Measurements from ENCODE around the gene DBT. TPM values are rescaled to one million over a fixed set of nuclear protein-coding genes. Genes with fewer than 3 reads are reported as not detected.

The DBT gene
- total RNA-seq, 1 experiment from 2014 or later = 14.0 TPM

GRCh38 chr1:100252901-100253300 lies 3.3 kb upstream of the DBT start (continued):
- TF ChIP-seq ATF3 (IDR thresholded peaks at IDR 0.05) = no peak

- ATAC-seq = no peak
- Histone ChIP-seq H3K4me2 (ENCODE audit: low read length) (peak overlapping the region; percentile 78), H3K4me3 (replicated peaks in 1 of 2; ENCODE audit: low read depth in 1 of 2, low read length in 2 of 2) (0 out of 4 replicates have a peak overlapping the region, but pooled peaks of 1 of the 2 experiments have one; percentile 92), H3K4me1 (ENCODE audit: control insufficient read depth in 1 of 2, insufficient read depth in 2 of 2, low read length in 2 of 2) (peaks cover 6 to 17% of the 10 kb centered on the region in 2 experiments; a peak in 3 of 4 replicates), H3K36me3 (ENCODE audit: control insufficient read depth in 1 of 2, insufficient read depth in 2 of 2, low read length in 2 of 2) (no peaks in the 10 kb centered on the region), H3K27ac (ENCODE audit: low read depth, low read length) (no peak overlapping the region), H2AFZ (ENCODE audit: low read depth, low read length, poor library complexity, severe bottlenecking) (peak overlapping the region; percentile 82), H3K9me3 (ENCODE audit: control insufficient read depth in 1 of 2, insufficient read depth in 1 of 2, low read depth in 1 of 2, low read length in 2 of 2) (no peaks in the 10 kb centered on the region), H3K9ac (ENCODE audit: low read length) (no peak overlapping the region), H3K27me3 (ENCODE audit: insufficient read depth, low read length) (no peaks in the 10 kb centered on the region), H3K9me2 (ENCODE audit: insufficient read depth) (no peaks in the 10 kb centered on the region), H3K79me2 (ENCODE audit: insufficient read depth, low read length) (peaks cover 19% of the 10 kb centered on the region), H4K20me1 (ENCODE audit: insufficient read depth) (no peaks in the 10 kb centered on the region)
- TF ChIP-seq MAX (IDR thresholded peaks at IDR 0.05) (no peak), SRF (IDR thresholded peaks at IDR 0.05; ENCODE audit: low read depth) (no peak), POLR2A (IDR thresholded peaks at IDR 0.05; ENCODE audit: borderline replicate concordance, extremely low read depth, insufficient read depth, insufficient read length) (no peak), CTCF (IDR thresholded peaks at IDR 0.05 in 2 of 3, conservative IDR thresholded peaks at IDR 0.05 in 1 of 3; ENCODE audit: borderline replicate concordance in 1 of 3, insufficient read depth in 1 of 3, low read depth in 2 of 3, low read length in 2 of 3) (no peak), ELF1 (IDR thresholded peaks at IDR 0.05; ENCODE audit: borderline replicate concordance, low read depth) (no peak), EZH2phosphoT487 (IDR thresholded peaks at IDR 0.05; ENCODE audit: borderline replicate concordance) (no peak), SIN3A (IDR thresholded peaks at IDR 0.05; ENCODE audit: low read depth) (no peak), RAD21 (IDR thresholded peaks at IDR 0.05; ENCODE audit: low read depth) (no peak), ZFX (IDR thresholded peaks at IDR 0.05) (no peak), ZNF274 (IDR thresholded peaks at IDR 0.05; ENCODE audit: low read depth, low read length) (no peak), CBX3 (IDR thresholded peaks at IDR 0.05; ENCODE audit: low read depth) (no peak), TCF7L2 (IDR thresholded peaks at IDR 0.05; ENCODE audit: borderline replicate concordance, extremely low read depth, insufficient read depth, insufficient read length) (no peak), YY1 (IDR thresholded peaks at IDR 0.05; ENCODE audit: extremely low read depth, insufficient replicate concordance, low read depth, low read length) (no peak), ZBTB33 (IDR thresholded peaks at IDR 0.05; ENCODE audit: extremely low read depth, insufficient replicate concordance, low read length) (no peak), CEBPB (IDR thresholded peaks at IDR 0.05; ENCODE audit: low read depth) (no peak), EGR1 (IDR thresholded peaks at IDR 0.05; ENCODE audit: low read depth) (no peak), SP1 (IDR thresholded peaks at IDR 0.05; ENCODE audit: low read depth) (no peak), POLR2AphosphoS5 (IDR thresholded peaks at IDR 0.05; ENCODE audit: low read depth, low read length) (no peak), JUND (IDR thresholded peaks at IDR 0.05) (no peak)
- intact Hi-C loops (cut with micrococcal nuclease) = loop anchor here (5.0 kb wide), 1 partner anchor 101 kb away; the partner anchor contains the start of gene CDC14A
- no TSS peak for BruUV-seq (replicated peaks)
- ChIA-PET CTCF (no interaction called here), POLR2A (no interaction called here), RAD21 (ENCODE audit: low non-redundant PET in 1 of 2, low total read pairs in 2 of 2, uncharacterized antibody in 2 of 2, unreplicated experiment in 2 of 2) (no interaction called here)
- DNase-seq (ENCODE audit: low read depth, low spot score) = no peak
These were observed 1.2 kb upstream of the DBT start for GRCh38 chr1:100250807-100251206.

Data from HCT116 (cell line).